K562 (cell line): Measurements from ENCODE around the gene ARID3C.

Experiments
- CBFB ChIP-seq: sonication (generic); formaldehyde crosslinking; IDR thresholded peaks from 2 replicates; pipeline ENCODE4 v1.4.0; 2020; ENCODE audit warnings: mild to moderate bottlenecking, missing genetic modification reagents
- CEBPB ChIP-seq: fragments of 450-650 bp; IDR thresholded peaks from 2 replicates; pipeline ENCODE4 v1.6.1; 2016; ENCODE audit warnings: missing genetic modification characterization, missing compliant biosample characterization
- E2F4 ChIP-seq: sonication (generic); formaldehyde crosslinking; IDR thresholded peaks from 2 replicates; pipeline ENCODE4 v1.8.0; 2022; ENCODE audit warnings: mild to moderate bottlenecking, low read depth, missing genetic modification reagents
- E2F6 ChIP-seq, 2 experiments: IDR thresholded peaks; 2 replicates each; pipeline ENCODE4 v1.6.1; 2011; ENCODE audit warnings: borderline replicate concordance in 1 of 2, control low read depth in 1 of 2, low read depth in 1 of 2, low read length in 1 of 2, mild to moderate bottlenecking in 1 of 2, mixed read lengths in 1 of 2, moderate library complexity in 1 of 2; ENCODE audit not compliant: insufficient read depth in 1 of 2, insufficient read length in 1 of 2, poor library complexity in 1 of 2, severe bottlenecking in 1 of 2; ENCODE audit errors: extremely low read depth in 1 of 2
- ELK1 ChIP-seq: sonication (generic); formaldehyde crosslinking; IDR thresholded peaks from 2 replicates; pipeline ENCODE4 v1.8.1; 2022; ENCODE audit warnings: missing genetic modification reagents
- MYC ChIP-seq, 2 experiments: fragments of 250-450 bp in 1 of 2; sonication (Bioruptor Pico) in 1 of 2; IDR thresholded peaks; 2 replicates each; pipeline versions ENCODE4 v1.5.1 to v1.6.1; 2012 to 2021; ENCODE audit warnings: low read depth in 2 of 2, borderline replicate concordance in 1 of 2, improper control_type of control experiment in 1 of 2, low read length in 1 of 2, mild to moderate bottlenecking in 1 of 2, moderate library complexity in 1 of 2
- SIX5 ChIP-seq, 2 experiments: IDR thresholded peaks; 2 replicates each; pipeline ENCODE4 v1.6.1; 2011; ENCODE audit warnings: low read length in 2 of 2, borderline replicate concordance in 1 of 2, low read depth in 1 of 2, mild to moderate bottlenecking in 1 of 2, moderate library complexity in 1 of 2; ENCODE audit not compliant: insufficient read depth in 1 of 2
- TAL1 ChIP-seq: fragments of 450-650 bp; IDR thresholded peaks from 2 replicates; pipeline ENCODE4 v1.6.1; 2016; ENCODE audit warnings: mild to moderate bottlenecking
- YBX1 ChIP-seq: fragments of 450-650 bp; IDR thresholded peaks from 2 replicates; pipeline ENCODE4 v1.7.1; 2016; ENCODE audit warnings: mild to moderate bottlenecking
- ZNF263 ChIP-seq: sonication (generic); formaldehyde crosslinking; IDR thresholded peaks from 2 replicates; pipeline ENCODE4 v1.8.0; 2022; ENCODE audit warnings: mild to moderate bottlenecking, missing genetic modification reagents, borderline replicate concordance
- ZNF766 ChIP-seq: fragments of 200-800 bp; sonication (Bioruptor generic); conservative IDR thresholded peaks from 2 replicates; pipeline ENCODE4 v1.6.1; 2016; ENCODE audit warnings: missing genetic modification characterization, missing compliant biosample characterization

DNA sequence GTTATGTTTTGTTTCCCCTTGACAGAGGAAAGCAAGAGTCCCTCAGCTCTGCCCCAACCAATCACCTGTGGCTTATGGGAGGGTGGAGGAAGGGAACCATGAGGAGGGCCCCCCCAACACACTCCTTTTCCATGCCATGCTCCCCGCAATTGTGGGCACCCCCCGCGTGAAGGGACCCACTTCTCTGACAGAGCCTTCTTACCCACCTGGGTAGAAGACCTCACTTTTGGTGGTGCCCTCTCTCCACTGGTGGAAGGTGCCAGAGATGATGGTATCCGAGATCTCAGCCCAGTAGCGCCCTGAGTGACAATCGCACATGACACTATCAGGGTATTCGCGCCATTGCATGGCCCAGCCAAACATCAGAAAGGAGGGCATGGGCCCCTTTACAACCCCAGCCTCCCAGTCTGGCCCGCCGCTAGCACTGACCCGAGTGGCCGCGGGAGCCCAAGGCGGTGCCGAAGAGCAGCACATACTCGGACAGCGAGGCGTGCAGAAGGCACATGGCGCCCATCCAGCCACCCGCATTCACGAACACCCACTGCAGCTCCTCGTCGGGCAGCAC lies 8.0 kb upstream of the ARID3C start:
- TF ChIP-seq ZNF263 (CRISPR knock-in tag) = no peak
- no peak for TF ChIP-seq ELK1
- TF ChIP-seq MYC (IDR thresholded peaks at IDR 0.05; ENCODE audit: low read depth, low read length) = peak; percentile 20; the same call in 1 of the 2 replicates
- no peak for TF ChIP-seq MYC (CRISPR knock-in tag; IDR thresholded peaks at IDR 0.05; ENCODE audit: borderline replicate concordance, low read depth)
- no peak for TF ChIP-seq TAL1
- no peak for TF ChIP-seq CEBPB (tag)
- TF ChIP-seq E2F4 (CRISPR knock-in tag) = no peak
- TF ChIP-seq CBFB (CRISPR knock-in tag) = no peak
- no peak for TF ChIP-seq ZNF766 (CRISPR knock-in tag)
- no peak for TF ChIP-seq YBX1
- TF ChIP-seq E2F6 (IDR thresholded peaks at IDR 0.05; ENCODE audit: borderline replicate concordance in 1 of 2, extremely low read depth in 1 of 2, insufficient read depth in 1 of 2, insufficient read length in 1 of 2, low read depth in 1 of 2, low read length in 1 of 2, poor library complexity in 1 of 2, severe bottlenecking in 1 of 2) = peak in 1 of 2 experiments; percentile 18
- TF ChIP-seq SIX5 (IDR thresholded peaks at IDR 0.05; ENCODE audit: borderline replicate concordance in 1 of 2, insufficient read depth in 1 of 2, low read depth in 1 of 2, low read length in 2 of 2) = no peak
